ENCODE measurements around the gene VAT1L.

The VAT1L gene

DNA sequence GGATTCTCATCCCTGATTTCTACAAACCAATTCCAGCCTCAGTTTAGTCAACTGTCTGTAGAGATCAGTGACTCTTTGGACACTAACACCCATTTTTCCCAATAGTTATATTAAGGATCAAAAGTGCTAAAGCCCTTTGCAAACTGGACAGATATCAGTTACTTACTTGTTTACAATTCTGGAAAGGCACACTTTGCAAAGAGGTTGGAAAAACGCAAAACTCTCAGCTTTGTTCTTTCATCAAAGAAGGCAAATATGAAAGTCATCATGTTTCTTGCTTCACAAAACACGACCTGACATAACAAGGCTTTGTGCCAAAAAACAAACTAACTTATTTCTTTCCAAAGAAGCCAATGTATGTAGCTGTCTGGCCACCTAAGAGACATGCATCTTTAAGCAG, 26.1 kb upstream of the VAT1L start:
- no peak for DNase-seq
- TF ChIP-seq POLR2A (IDR thresholded peaks at IDR 0.05; ENCODE audit: low read length) (no peak), GATA1 (IDR thresholded peaks at IDR 0.05; ENCODE audit: low read depth, low read length) (no peak)

DNA sequence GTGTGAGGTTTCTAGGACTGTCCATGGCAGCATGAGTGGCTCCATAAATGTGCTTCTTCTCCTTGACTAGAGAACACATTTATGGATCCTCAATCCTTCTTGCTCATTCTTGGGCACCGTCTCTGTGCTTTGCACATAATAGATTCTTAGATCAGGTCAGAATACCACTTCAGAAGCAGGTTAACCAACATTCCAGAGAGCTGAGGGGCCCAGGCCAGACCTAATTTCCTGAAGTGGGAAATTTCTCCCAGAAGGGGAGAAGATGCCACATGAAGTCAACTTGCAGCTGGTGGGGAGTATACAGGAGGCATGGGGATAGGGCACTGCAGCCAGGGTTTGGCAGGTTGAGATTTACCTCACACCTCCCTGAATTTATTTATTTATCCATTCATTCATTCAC, 24.4 kb upstream of the VAT1L start:
- DNase-seq = no peak
- TF ChIP-seq GATA1 (IDR thresholded peaks at IDR 0.05; ENCODE audit: low read depth, low read length) (no peak), POLR2A (IDR thresholded peaks at IDR 0.05; ENCODE audit: low read length) (no peak)

DNA sequence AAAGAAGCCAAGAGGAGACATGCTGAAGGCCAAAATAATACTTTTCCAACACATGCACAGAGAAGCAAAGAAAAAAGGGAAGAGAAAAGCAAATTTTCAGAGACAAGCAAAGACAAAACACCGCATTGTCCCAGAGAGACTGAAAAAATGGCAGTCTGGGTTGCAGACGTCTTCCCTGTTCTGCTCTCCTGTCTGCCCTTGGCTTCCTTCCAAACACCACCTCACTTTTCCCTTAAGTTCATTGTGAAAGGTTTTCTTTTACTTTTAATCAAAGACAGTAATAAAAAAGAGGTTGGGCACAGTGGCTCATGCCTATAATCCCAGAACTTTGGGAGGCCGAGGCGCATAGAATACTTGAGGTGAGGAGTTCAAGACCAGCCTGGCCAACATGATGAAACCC, 21.2 kb upstream of the VAT1L start:
- TF ChIP-seq POLR2A (IDR thresholded peaks at IDR 0.05; ENCODE audit: low read length) (no peak), GATA1 (IDR thresholded peaks at IDR 0.05; ENCODE audit: low read depth, low read length) (no peak)
- DNase-seq = no peak

- no peak for TF ChIP-seq POLR2A (IDR thresholded peaks at IDR 0.05; ENCODE audit: low read length)
- no peak for TF ChIP-seq GATA1 (IDR thresholded peaks at IDR 0.05; ENCODE audit: low read depth, low read length)
- no peak for DNase-seq
Observed at GRCh38 chr16:77767826-77768225, 20.5 kb upstream of the VAT1L start.

DNA sequence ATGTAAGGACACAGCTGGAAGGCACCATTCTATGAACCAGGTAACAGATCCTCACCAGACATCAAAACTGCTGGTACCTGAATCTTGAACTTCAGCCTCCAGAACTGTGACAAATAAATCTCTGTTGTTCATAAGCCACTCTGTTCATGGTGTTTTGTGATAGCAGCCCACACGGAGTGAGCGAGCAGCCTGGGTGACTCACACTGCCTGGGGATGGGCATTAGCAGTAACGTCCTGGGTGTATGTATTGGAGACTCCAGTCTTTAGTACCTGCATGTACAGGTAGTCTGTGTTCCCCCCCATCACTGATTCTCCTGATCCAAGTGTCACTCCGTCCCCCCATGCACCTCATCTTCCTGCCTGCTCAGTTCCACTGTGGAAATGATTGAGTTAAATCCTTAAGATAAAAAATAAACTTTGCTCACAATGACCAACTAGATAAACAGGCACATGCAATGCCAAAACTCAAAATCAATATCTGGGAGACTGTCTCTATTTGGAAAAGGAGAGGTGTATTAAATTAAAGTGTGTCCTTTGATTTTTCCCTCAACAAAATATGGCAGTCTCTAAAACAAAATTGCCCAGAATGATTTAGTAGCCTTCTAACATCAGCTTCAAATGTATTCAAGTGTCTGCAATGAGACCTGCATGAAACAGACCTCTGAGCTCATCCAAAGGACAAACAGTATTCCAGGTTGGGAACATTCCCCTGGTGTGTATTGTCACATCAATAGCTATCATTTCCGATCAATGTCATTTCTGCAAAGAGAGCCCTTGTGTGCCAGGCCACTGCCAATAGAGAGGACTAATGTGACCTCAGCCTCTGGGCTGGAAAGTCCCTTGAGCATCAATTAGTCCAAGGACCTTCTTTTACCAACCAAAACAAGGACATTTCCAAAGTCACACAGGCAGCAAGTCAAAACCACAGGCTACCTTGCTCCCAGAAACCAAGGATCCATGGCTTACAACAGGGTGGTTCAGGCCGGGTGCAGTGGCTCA, 12.2 kb upstream of the VAT1L start:
- no peak for TF ChIP-seq POLR2A (IDR thresholded peaks at IDR 0.05; ENCODE audit: low read length)
- no peak for TF ChIP-seq GATA1 (IDR thresholded peaks at IDR 0.05; ENCODE audit: low read depth, low read length)
- no peak for DNase-seq

DNA sequence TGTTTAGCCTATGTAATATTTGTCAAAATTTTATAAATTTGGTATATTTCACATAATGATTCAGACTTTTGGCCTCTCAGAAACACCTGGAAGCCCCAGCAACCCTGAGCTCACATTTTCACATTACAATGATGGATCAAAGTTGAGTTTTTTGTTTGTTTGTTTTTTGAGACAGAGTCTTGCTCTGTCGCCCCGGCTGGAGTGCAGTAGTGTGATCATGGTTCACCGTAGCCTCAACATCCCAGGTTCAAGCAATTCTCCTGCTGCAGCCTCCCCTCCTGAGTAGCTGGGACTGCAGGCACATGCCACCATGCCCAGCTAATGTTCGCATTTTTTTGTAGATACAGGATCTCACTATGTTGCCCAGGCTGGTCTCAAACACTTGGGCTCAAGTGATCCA, 10.6 kb upstream of the VAT1L start:
- no peak for TF ChIP-seq GATA1 (IDR thresholded peaks at IDR 0.05; ENCODE audit: low read depth, low read length)
- no peak for TF ChIP-seq POLR2A (IDR thresholded peaks at IDR 0.05; ENCODE audit: low read length)

DNA sequence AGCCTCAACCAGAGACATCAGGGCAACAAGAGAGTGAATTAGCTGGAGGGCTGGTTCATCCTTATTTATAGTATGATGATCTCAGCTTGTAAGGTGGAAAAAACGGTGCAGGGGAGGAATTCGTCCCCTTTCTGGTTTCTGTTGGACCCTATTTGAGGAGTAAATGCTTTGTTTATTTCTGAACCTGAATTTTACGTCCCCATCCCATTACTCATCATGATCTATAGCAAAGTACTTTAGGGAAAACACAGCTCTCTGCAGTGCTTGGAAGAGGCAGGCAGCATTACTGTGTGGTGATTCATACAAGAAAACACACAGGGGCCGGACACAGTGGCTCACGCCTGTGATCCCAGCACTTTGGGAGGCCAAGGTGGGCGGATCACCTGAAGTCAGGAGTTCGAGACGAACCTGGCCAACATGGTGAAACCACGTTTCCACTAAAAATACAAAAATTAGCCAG, 8.0 kb upstream of the VAT1L start:
- DNase-seq = no peak
- TF ChIP-seq POLR2A (IDR thresholded peaks at IDR 0.05; ENCODE audit: low read length) (no peak), GATA1 (IDR thresholded peaks at IDR 0.05; ENCODE audit: low read depth, low read length) (no peak)

More for the DNA sequence above, 10.6 kb upstream of the VAT1L start:
- no peak for DNase-seq

GRCh38 chr16:77781091-77781490, 7.3 kb upstream of the VAT1L start:
- TF ChIP-seq GATA1 (IDR thresholded peaks at IDR 0.05; ENCODE audit: low read depth, low read length) (no peak), POLR2A (IDR thresholded peaks at IDR 0.05; ENCODE audit: low read length) (no peak)
- no peak for DNase-seq

- no peak for TF ChIP-seq POLR2A (IDR thresholded peaks at IDR 0.05; ENCODE audit: low read length)
- TF ChIP-seq GATA1 (IDR thresholded peaks at IDR 0.05; ENCODE audit: low read depth, low read length) = no peak
- DNase-seq = peak; percentile 4
Observed at GRCh38 chr16:77782694-77783093, 5.7 kb upstream of the VAT1L start.

GRCh38 chr16:77784441-77785372, 3.7 kb upstream of the VAT1L start:
- DNase-seq = no peak
- no peak for TF ChIP-seq POLR2A (IDR thresholded peaks at IDR 0.05; ENCODE audit: low read length)
- TF ChIP-seq GATA1 (IDR thresholded peaks at IDR 0.05; ENCODE audit: low read depth, low read length) = no peak

GRCh38 chr16:77785373-77785764, 3.0 kb upstream of the VAT1L start:
- TF ChIP-seq GATA1 (IDR thresholded peaks at IDR 0.05; ENCODE audit: low read depth, low read length) (no peak), POLR2A (IDR thresholded peaks at IDR 0.05; ENCODE audit: low read length) (no peak)
- no peak for DNase-seq

GRCh38 chr16:77786186-77786847, 2.0 kb upstream of the VAT1L start:
- TF ChIP-seq GATA1 (IDR thresholded peaks at IDR 0.05; ENCODE audit: low read depth, low read length) = no peak
- TF ChIP-seq POLR2A (IDR thresholded peaks at IDR 0.05; ENCODE audit: low read length) = no peak
- no peak for DNase-seq

DNA sequence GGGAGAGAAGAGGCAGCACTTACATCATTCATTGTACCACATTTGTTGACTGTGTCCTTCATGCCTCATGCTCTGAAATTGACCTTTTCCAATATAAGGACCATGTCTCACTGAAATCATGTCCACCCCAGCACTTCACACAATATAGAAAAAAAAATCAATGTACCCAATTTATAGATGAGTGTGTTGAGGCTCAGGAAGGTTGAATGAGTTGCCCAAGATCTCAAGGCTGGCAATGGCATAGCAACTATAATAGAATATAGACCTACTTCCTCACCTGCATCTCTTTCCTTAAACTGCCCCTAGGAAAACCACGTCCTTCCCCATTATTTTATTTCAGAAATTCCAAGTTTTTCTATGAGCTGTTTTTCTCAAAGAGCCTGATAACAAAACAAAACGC, 912 bp upstream of the VAT1L start:
- no peak for TF ChIP-seq POLR2A (IDR thresholded peaks at IDR 0.05; ENCODE audit: low read length)
- no peak for TF ChIP-seq GATA1 (IDR thresholded peaks at IDR 0.05; ENCODE audit: low read depth, low read length)
- no peak for DNase-seq
